BE2C (cell line): Measurements from ENCODE around the gene FRYL.

Source experiments
- DNase-seq: peaks from one replicate; pipeline ENCODE4 v3.0.0-alpha.2; 2020
- H3K27me3 ChIP-seq: fragments of 250-450 bp; sonication (Bioruptor Pico); 2 replicates; pipeline ENCODE4 v1.5.1; 2020; ENCODE audit warnings: mild to moderate bottlenecking
- H3K36me3 ChIP-seq: fragments of 250-450 bp; sonication (Bioruptor Pico); 2 replicates; pipeline ENCODE4 v1.5.1; 2020; ENCODE audit warnings: mild to moderate bottlenecking
- H3K4me1 ChIP-seq: fragments of 250-450 bp; sonication (Bioruptor Pico); 2 replicates; pipeline ENCODE4 v1.5.1; 2020
- H3K4me3 ChIP-seq: 2 replicates; pipeline ENCODE4 v1.5.1; 2011; ENCODE audit warnings: low read depth, low read length
- H3K9me3 ChIP-seq: fragments of 250-450 bp; sonication (Bioruptor Pico); 2 replicates; pipeline ENCODE4 v1.5.1; 2020
- CTCF ChIP-seq: IDR thresholded peaks from 2 replicates; pipeline ENCODE4 v1.5.1; 2012; ENCODE audit warnings: mild to moderate bottlenecking, low read depth, low read length

The FRYL gene

GRCh38 chr4:48665555-48666186 is 114.4 kb downstream of the FRYL start:
- H3K4me1 ChIP-seq = no peaks in the 10 kb centered on the region

GRCh38 chr4:48664938-48665337 is 115.1 kb downstream of the FRYL start:
- Histone ChIP-seq H3K27me3 (no peaks in the 10 kb centered on the region), H3K4me1 (no peaks in the 10 kb centered on the region), H3K4me3 (no peak overlapping the region), H3K9me3 (no peaks in the 10 kb centered on the region), H3K36me3 (no peaks in the 10 kb centered on the region)
- DNase-seq = no peak
- TF ChIP-seq CTCF = no peak

More at GRCh38 chr4:48665555-48666186, 114.4 kb downstream of the FRYL start:
- Histone ChIP-seq H3K9me3 (no peaks in the 10 kb centered on the region), H3K27me3 (no peaks in the 10 kb centered on the region), H3K36me3 (0 out of 2 replicates have a peak, but pooled peaks cover 2% of the 10 kb centered on the region), H3K4me3 (no peak overlapping the region)
- TF ChIP-seq CTCF = no peak
- DNase-seq = no peak

- no peak for DNase-seq
- TF ChIP-seq CTCF = no peak
- Histone ChIP-seq H3K27me3 (no peaks in the 10 kb centered on the region), H3K36me3 (no peaks in the 10 kb centered on the region), H3K4me1 (no peaks in the 10 kb centered on the region), H3K9me3 (no peaks in the 10 kb centered on the region), H3K4me3 (no peak overlapping the region)
Measured at GRCh38 chr4:48661391-48661790, 118.7 kb downstream of the FRYL start.

- no peaks in the 10 kb centered on the region for H3K36me3 ChIP-seq
- no peaks in the 10 kb centered on the region for H3K4me1 ChIP-seq
- no peak for DNase-seq
Measured at GRCh38 chr4:48660347-48660746, 119.7 kb downstream of the FRYL start.

GRCh38 chr4:48654015-48654664 is 125.9 kb downstream of the FRYL start:
- no peak for DNase-seq
- H3K4me3 ChIP-seq = no peak overlapping the region
- no peaks in the 10 kb centered on the region for H3K36me3 ChIP-seq
- TF ChIP-seq CTCF = no peak
- H3K9me3 ChIP-seq = no peaks in the 10 kb centered on the region
- H3K4me1 ChIP-seq = peaks cover 2% of the 10 kb centered on the region; the same call in 1 of the 2 replicates
- H3K27me3 ChIP-seq = no peaks in the 10 kb centered on the region

More at GRCh38 chr4:48660347-48660746, 119.7 kb downstream of the FRYL start:
- TF ChIP-seq CTCF = no peak
- Histone ChIP-seq H3K4me3 (no peak overlapping the region), H3K27me3 (no peaks in the 10 kb centered on the region), H3K9me3 (no peaks in the 10 kb centered on the region)
